ENCODE data around the gene REXO4. TPM values are rescaled to one million over a fixed set of nuclear protein-coding genes. Genes with fewer than 3 reads are reported as not detected.

REXO4 gene
- total and polyA plus RNA-seq, 4 donors: 7.4 to 12.1 (median 9.1) TPM

DNA sequence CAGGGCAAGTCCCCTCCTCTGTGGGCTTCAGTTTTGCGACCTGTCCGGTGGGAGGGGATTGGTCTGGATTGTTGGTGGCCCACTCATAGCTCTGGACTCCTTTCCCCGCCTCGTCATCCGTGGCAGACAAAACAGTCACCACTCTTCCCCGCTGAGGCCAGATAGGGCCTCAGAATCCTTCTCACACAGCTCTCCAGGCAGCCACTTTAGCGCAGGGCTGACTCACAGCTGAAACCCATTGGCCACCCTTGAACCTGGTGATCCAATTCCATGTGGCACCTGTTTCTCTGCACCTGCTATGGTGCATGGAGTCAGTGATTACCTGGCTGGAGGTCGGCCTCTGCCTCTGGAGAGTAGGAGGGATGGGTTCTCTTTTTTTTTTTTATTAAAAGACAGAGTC is 26.2 kb upstream of the REXO4 start:
- no peaks in the 10 kb centered on the region for H3K9me3 ChIP-seq (ENCODE audit: control insufficient read depth in 4 of 4, low read length in 3 of 4)
- DNase-seq (ENCODE audit: low spot score): no peak
- peaks cover 4 to 11% (median 9%) of the 10 kb centered on the region in 4 donors for H3K4me1 ChIP-seq (ENCODE audit: control insufficient read depth in 4 of 4, insufficient read depth in 4 of 4, low read length in 3 of 4)
- H3K36me3 ChIP-seq (ENCODE audit: control insufficient read depth in 4 of 4, insufficient read depth in 3 of 4, low read depth in 1 of 4, low read length in 3 of 4): no peaks in the 10 kb centered on the region
- H3K9ac ChIP-seq (ENCODE audit: low read depth in 1 of 2, low read length in 2 of 2): no peak overlapping the region
- H3K4me3 ChIP-seq (ENCODE audit: low read depth in 1 of 3, low read length in 3 of 3): no peak overlapping the region
- H3K27ac ChIP-seq (ENCODE audit: low read depth in 1 of 2, low read length in 2 of 2): no peak overlapping the region
- WGBS: 90% methylated on average over 8 of the region's 8 CpGs
- no peak for TF ChIP-seq FOXA1 (IDR thresholded peaks at IDR 0.05)
- no peak for TF ChIP-seq NR2F2 (IDR thresholded peaks at IDR 0.05)
- no peak for TF ChIP-seq FOXA2 (IDR thresholded peaks at IDR 0.05)
- TF ChIP-seq, protein P1, sequence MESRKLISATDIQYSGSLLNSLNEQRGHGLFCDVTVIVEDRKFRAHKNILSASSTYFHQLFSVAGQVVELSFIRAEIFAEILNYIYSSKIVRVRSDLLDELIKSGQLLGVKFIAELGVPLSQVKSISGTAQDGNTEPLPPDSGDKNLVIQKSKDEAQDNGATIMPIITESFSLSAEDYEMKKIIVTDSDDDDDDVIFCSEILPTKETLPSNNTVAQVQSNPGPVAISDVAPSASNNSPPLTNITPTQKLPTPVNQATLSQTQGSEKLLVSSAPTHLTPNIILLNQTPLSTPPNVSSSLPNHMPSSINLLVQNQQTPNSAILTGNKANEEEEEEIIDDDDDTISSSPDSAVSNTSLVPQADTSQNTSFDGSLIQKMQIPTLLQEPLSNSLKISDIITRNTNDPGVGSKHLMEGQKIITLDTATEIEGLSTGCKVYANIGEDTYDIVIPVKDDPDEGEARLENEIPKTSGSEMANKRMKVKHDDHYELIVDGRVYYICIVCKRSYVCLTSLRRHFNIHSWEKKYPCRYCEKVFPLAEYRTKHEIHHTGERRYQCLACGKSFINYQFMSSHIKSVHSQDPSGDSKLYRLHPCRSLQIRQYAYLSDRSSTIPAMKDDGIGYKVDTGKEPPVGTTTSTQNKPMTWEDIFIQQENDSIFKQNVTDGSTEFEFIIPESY (IDR thresholded peaks at IDR 0.05): no peak
- no peak for TF ChIP-seq EGR1 (IDR thresholded peaks at IDR 0.05; ENCODE audit: low read depth in 2 of 2)
- TF ChIP-seq SP1 (IDR thresholded peaks at IDR 0.05): no peak
- no peaks in the 10 kb centered on the region for H3K27me3 ChIP-seq (ENCODE audit: control insufficient read depth in 4 of 4, insufficient read depth in 4 of 4, low read length in 3 of 4)

DNA sequence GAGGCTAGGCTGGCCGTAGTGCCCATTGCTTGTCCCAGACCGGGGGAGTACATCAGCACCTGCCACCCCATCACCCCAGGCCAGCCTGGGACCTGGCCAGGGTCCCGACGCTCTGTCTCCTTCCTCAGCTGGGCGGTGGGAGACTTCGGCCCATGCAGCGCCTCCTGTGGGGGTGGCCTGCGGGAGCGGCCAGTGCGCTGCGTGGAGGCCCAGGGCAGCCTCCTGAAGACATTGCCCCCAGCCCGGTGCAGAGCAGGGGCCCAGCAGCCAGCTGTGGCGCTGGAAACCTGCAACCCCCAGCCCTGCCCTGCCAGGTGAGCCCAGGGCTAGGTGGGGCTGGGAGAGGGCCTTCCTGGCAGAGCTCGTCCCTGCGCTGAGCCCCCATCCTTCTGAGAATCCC is 25.4 kb upstream of the REXO4 start:
- no peaks in the 10 kb centered on the region for H3K36me3 ChIP-seq (ENCODE audit: control insufficient read depth in 4 of 4, insufficient read depth in 3 of 4, low read depth in 1 of 4, low read length in 3 of 4)
- H3K27me3 ChIP-seq (ENCODE audit: control insufficient read depth in 4 of 4, insufficient read depth in 4 of 4, low read length in 3 of 4): no peaks in the 10 kb centered on the region
- H3K9ac ChIP-seq (ENCODE audit: low read depth in 1 of 2, low read length in 2 of 2): no peak overlapping the region
- TF ChIP-seq, protein P2, sequence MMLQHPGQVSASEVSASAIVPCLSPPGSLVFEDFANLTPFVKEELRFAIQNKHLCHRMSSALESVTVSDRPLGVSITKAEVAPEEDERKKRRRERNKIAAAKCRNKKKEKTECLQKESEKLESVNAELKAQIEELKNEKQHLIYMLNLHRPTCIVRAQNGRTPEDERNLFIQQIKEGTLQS (IDR thresholded peaks at IDR 0.05): no peak
- no peak for TF ChIP-seq YY1 (IDR thresholded peaks at IDR 0.05)
- TF ChIP-seq FOXA2 (IDR thresholded peaks at IDR 0.05): no peak
- no peak for TF ChIP-seq RXRA (IDR thresholded peaks at IDR 0.05)
- no peak overlapping the region for H3K4me3 ChIP-seq (ENCODE audit: low read depth in 1 of 3, low read length in 3 of 3)
- H3K4me1 ChIP-seq (ENCODE audit: control insufficient read depth in 4 of 4, insufficient read depth in 4 of 4, low read length in 3 of 4): peaks cover 0 to 4% (median 2%) of the 10 kb centered on the region in 4 donors
- WGBS: 93% methylated on average over 15 of the region's 15 CpGs
- H3K9me3 ChIP-seq (ENCODE audit: control insufficient read depth in 4 of 4, low read length in 3 of 4): no peaks in the 10 kb centered on the region
- H3K27ac ChIP-seq (ENCODE audit: low read depth in 1 of 2, low read length in 2 of 2): no peak overlapping the region
- DNase-seq (ENCODE audit: low spot score): no peak

DNA sequence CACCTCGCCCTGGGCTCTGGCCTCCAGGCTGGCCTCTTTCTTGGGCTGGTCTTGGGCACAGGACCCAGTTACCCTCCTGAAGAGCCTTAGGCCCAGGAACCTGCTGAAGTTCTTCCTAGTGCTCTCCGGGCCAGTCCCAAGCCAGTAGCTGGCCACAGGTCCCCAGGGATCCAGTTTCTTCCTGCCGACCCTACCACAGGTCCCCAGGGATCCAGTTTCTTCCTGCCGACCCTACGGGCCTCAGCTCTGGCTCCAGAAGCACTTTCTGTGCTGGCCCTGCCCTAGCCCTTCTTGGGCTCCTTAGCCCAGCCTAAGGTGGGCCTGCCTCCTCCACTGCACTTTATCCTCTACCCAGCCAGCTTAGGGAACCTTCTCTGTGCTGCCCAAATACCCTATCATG is 23.8 kb upstream of the REXO4 start:
- H3K9me3 ChIP-seq (ENCODE audit: control insufficient read depth in 4 of 4, low read length in 3 of 4): no peaks in the 10 kb centered on the region
- no peak overlapping the region for H3K4me3 ChIP-seq (ENCODE audit: low read depth in 1 of 3, low read length in 3 of 3)
- 82% methylated on average over 5 of the region's 5 CpGs for WGBS
- H3K27ac ChIP-seq (ENCODE audit: low read depth in 1 of 2, low read length in 2 of 2): no peak overlapping the region
- TF ChIP-seq TAF1 (conservative IDR thresholded peaks at IDR 0.05) (no peak), HNF4A (conservative IDR thresholded peaks at IDR 0.05) (no peak), YY1 (IDR thresholded peaks at IDR 0.05) (no peak), RXRA (IDR thresholded peaks at IDR 0.05) (no peak), FOXA2 (IDR thresholded peaks at IDR 0.05) (no peak), NR2F2 (IDR thresholded peaks at IDR 0.05) (no peak), RAD21 (IDR thresholded peaks at IDR 0.05) (no peak), EGR1 (IDR thresholded peaks at IDR 0.05; ENCODE audit: low read depth in 2 of 2) (no peak), GABPA (IDR thresholded peaks at IDR 0.05 in 1 of 2, conservative IDR thresholded peaks at IDR 0.05 in 1 of 2) (no peak), JUND (IDR thresholded peaks at IDR 0.05) (no peak)
- TF ChIP-seq, protein P3, sequence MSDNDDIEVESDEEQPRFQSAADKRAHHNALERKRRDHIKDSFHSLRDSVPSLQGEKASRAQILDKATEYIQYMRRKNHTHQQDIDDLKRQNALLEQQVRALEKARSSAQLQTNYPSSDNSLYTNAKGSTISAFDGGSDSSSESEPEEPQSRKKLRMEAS (IDR thresholded peaks at IDR 0.05): no peak
- TF ChIP-seq, protein P4, sequence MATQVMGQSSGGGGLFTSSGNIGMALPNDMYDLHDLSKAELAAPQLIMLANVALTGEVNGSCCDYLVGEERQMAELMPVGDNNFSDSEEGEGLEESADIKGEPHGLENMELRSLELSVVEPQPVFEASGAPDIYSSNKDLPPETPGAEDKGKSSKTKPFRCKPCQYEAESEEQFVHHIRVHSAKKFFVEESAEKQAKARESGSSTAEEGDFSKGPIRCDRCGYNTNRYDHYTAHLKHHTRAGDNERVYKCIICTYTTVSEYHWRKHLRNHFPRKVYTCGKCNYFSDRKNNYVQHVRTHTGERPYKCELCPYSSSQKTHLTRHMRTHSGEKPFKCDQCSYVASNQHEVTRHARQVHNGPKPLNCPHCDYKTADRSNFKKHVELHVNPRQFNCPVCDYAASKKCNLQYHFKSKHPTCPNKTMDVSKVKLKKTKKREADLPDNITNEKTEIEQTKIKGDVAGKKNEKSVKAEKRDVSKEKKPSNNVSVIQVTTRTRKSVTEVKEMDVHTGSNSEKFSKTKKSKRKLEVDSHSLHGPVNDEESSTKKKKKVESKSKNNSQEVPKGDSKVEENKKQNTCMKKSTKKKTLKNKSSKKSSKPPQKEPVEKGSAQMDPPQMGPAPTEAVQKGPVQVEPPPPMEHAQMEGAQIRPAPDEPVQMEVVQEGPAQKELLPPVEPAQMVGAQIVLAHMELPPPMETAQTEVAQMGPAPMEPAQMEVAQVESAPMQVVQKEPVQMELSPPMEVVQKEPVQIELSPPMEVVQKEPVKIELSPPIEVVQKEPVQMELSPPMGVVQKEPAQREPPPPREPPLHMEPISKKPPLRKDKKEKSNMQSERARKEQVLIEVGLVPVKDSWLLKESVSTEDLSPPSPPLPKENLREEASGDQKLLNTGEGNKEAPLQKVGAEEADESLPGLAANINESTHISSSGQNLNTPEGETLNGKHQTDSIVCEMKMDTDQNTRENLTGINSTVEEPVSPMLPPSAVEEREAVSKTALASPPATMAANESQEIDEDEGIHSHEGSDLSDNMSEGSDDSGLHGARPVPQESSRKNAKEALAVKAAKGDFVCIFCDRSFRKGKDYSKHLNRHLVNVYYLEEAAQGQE (IDR thresholded peaks at IDR 0.05): no peak
- TF ChIP-seq, protein P2 (IDR thresholded peaks at IDR 0.05): no peak
- TF ChIP-seq, protein P1 (IDR thresholded peaks at IDR 0.05): no peak
- DNase-seq (ENCODE audit: low spot score): no peak
- H3K27me3 ChIP-seq (ENCODE audit: control insufficient read depth in 4 of 4, insufficient read depth in 4 of 4, low read length in 3 of 4): no peaks in the 10 kb centered on the region
- H3K36me3 ChIP-seq (ENCODE audit: control insufficient read depth in 4 of 4, insufficient read depth in 3 of 4, low read depth in 1 of 4, low read length in 3 of 4): no peaks in the 10 kb centered on the region
- H3K9ac ChIP-seq (ENCODE audit: low read depth in 1 of 2, low read length in 2 of 2): no peak overlapping the region
- H3K4me1 ChIP-seq (ENCODE audit: control insufficient read depth in 4 of 4, insufficient read depth in 4 of 4, low read length in 3 of 4): no peaks in the 10 kb centered on the region
